ENCODE results near the gene CRAMP1. TPM values are rescaled to one million over a fixed set of nuclear protein-coding genes. Genes with fewer than 3 reads are reported as not detected.

The CRAMP1 gene, protein sequence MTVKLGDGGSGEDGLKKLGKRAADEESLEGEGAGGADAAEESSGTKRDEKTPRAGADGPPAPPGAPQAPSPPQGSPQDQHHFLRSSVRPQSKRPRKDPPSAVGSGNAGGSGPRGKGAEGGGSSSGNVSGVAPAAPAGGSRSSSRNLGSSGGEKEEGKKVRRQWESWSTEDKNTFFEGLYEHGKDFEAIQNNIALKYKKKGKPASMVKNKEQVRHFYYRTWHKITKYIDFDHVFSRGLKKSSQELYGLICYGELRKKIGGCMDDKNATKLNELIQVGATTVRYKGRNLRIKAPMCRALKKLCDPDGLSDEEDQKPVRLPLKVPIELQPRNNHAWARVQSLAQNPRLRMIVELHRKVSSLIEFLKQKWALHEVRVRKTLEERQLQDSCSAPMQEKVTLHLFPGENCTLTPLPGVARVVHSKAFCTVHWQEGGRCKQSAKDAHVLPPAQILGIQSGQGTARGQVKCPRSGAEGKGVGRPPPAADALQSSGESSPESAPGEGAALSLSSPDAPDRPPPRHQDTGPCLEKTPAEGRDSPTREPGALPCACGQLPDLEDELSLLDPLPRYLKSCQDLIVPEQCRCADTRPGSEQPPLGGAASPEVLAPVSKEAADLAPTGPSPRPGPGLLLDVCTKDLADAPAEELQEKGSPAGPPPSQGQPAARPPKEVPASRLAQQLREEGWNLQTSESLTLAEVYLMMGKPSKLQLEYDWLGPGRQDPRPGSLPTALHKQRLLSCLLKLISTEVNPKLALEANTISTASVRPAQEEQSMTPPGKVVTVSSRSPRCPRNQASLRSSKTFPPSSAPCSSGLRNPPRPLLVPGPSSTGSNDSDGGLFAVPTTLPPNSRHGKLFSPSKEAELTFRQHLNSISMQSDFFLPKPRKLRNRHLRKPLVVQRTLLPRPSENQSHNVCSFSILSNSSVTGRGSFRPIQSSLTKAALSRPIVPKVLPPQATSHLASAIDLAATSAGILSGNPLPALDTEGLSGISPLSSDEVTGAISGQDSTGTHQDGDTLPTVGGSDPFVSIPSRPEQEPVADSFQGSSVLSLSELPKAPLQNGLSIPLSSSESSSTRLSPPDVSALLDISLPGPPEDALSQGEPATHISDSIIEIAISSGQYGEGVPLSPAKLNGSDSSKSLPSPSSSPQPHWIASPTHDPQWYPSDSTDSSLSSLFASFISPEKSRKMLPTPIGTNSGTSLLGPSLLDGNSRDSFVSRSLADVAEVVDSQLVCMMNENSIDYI (N-terminal part only)
- total RNA-seq (2012; rRNA removed), result 5.6 and 9.0 TPM in 2 replicates

DNA sequence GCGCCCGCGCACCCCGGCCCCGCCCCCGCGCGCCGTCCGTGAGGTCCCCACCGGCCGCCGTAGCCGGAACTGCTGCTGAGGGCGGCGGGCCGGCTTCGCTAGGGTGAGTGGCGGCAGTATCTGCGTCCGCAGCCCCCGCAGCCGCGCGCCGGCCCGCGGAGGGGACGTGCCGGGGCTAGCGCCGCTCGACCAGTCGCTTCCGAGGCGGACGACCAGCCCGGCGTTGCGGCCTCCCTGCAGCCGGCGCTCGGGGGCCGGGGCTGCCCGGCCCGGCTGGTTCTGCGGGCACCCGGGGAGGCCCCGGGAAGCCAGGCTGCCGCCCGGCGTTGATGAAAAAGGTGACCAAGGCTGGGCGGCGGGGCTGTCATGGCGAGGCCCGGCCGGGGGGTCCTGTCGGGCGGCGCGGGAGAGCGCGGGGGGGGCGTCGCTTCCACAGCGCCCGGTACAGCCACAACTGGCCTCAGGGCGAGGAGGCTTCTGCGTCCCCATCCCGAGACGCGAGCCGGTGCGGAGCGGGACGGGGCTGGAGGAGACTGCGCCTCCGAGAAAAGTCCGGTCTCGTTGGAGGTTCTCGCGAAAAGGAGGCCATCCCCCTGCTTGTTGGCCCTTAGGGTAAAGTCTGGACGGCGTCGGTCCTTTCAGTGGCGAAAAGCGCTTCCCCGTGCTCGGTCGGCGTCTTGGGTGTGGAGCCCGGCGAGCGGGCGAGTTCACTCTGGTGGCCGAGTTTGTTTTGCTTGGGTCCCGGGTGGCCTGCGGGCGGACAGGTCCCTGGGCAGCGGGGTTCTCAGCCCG lies at the start of gene CRAMP1:
TSS of gene CRAMP1 (plus strand) at position 41 of the 792 bp plus-strand sequence. CDS start 2,280 bp downstream, outside the sequence.
- Histone ChIP-seq H3K4me1 (ENCODE audit: control insufficient read depth, insufficient read depth, low read length) (peaks cover 28% of the 10 kb centered on the region), H3K4me2 (ENCODE audit: low read length) (peak within 1 kb of the TSS; percentile 98), H3K27me3 (ENCODE audit: control insufficient read depth, insufficient read depth, low read length) (no peaks in the 10 kb centered on the region), H3K9ac (ENCODE audit: low read depth, low read length) (peak within 1 kb of the TSS; percentile 93), H3K9me3 (replicated peaks; ENCODE audit: low read length) (no peaks in the 10 kb centered on the region), H3K36me3 (ENCODE audit: insufficient read depth, low read length) (peaks cover 11% of the 10 kb centered on the region), H3K4me3 (ENCODE audit: low read length) (peak within 1 kb of the TSS; percentile 95)

DNA sequence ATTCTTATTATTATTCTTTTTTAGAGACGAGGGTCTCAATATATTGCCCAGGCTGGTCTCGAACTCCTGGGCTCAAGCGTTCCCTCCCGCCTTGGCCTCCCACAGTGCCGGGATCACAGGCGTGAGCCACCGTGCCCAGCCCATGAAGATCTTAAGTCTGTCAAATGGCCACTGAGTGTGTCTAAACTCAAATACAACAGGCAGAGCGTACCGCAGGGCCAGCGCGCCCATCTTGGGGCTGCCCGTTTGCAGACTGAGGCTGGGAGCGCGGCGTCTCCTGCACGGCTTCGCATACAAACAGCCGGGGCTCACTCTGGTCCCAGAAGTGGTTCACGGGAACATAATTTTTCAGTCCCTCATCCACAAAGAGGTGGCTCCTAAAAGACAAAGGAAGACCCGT lies 48.4 kb upstream of the CRAMP1 start:
- Histone ChIP-seq H3K9ac (ENCODE audit: low read depth, low read length) (no peak overlapping the region), H3K27me3 (ENCODE audit: control insufficient read depth, insufficient read depth, low read length) (no peaks in the 10 kb centered on the region), H3K4me1 (ENCODE audit: control insufficient read depth, insufficient read depth, low read length) (no peaks in the 10 kb centered on the region), H3K4me3 (ENCODE audit: low read length) (no peak overlapping the region), H3K9me3 (replicated peaks; ENCODE audit: low read length) (no peaks in the 10 kb centered on the region), H3K4me2 (ENCODE audit: low read length) (no peak overlapping the region), H3K36me3 (ENCODE audit: insufficient read depth, low read length) (peaks cover 19% of the 10 kb centered on the region)

DNA sequence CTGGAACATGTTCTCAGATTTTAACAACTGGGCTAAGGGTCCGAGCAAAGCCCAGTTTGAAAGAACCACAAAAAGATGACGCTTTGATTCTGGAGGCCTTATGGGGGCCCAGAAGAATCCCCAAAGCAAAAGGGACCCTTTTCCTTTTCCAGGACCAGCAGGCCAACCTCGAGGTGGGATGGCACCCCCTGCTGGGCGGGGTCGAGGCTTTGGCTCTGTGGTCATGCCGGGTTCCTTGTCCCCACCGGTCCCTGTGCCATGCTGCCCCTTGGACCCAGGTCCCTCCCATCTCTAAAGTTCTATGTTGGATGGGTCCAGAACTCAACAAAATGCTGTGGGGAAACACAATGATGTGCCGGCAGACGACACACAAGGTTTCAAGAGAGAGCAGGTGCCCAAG lies 47.8 kb upstream of the CRAMP1 start:
- Histone ChIP-seq H3K4me3 (ENCODE audit: low read length) (no peak overlapping the region), H3K27me3 (ENCODE audit: control insufficient read depth, insufficient read depth, low read length) (no peaks in the 10 kb centered on the region), H3K4me1 (ENCODE audit: control insufficient read depth, insufficient read depth, low read length) (no peaks in the 10 kb centered on the region), H3K9me3 (replicated peaks; ENCODE audit: low read length) (no peaks in the 10 kb centered on the region), H3K4me2 (ENCODE audit: low read length) (no peak overlapping the region), H3K36me3 (ENCODE audit: insufficient read depth, low read length) (peaks cover 16% of the 10 kb centered on the region), H3K9ac (ENCODE audit: low read depth, low read length) (no peak overlapping the region)

DNA sequence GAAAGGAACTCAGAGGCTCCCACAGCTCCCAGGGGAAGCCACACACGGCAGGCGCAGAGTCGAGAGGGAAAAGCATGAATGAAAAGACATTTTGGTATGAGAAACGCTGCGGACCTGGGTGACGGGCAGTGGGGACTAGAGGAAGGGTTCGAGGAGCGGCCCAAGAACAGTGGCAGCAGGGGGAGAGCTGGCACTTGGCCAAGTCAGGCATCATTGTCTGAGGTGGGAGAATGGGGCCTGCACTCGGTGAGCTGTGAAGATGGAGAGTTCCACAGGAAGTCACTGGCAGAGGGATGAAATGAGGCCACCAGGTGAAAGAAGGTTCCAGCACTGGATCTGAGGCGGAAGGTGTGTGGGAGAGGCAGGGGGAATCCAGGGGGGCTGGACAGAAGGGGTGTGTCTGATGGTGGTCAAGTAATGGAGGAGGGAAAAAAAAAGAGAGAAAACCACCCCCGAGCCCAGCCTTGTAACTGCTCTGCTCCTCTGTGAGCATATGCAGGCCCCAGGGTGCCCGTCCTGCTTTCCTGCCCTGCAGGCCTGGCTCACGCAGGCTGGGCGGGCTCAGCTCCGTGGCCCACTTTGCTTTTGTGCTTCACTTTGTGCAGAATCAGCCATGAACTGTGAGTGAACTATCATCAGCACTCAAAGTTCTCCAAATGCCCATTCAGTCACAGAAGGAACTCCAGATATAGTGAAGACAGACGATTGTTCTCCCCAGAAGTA lies 46.9 kb upstream of the CRAMP1 start:
- H3K9me3 ChIP-seq (replicated peaks; ENCODE audit: low read length), result no peaks in the 10 kb centered on the region
- no peaks in the 10 kb centered on the region for H3K4me1 ChIP-seq (ENCODE audit: control insufficient read depth, insufficient read depth, low read length)
- H3K4me3 ChIP-seq (ENCODE audit: low read length), result no peak overlapping the region
- H3K36me3 ChIP-seq (ENCODE audit: insufficient read depth, low read length), result peaks cover 13% of the 10 kb centered on the region
- no peak overlapping the region for H3K4me2 ChIP-seq (ENCODE audit: low read length)
- H3K27me3 ChIP-seq (ENCODE audit: control insufficient read depth, insufficient read depth, low read length), result no peaks in the 10 kb centered on the region
- H3K9ac ChIP-seq (ENCODE audit: low read depth, low read length), result no peak overlapping the region

DNA sequence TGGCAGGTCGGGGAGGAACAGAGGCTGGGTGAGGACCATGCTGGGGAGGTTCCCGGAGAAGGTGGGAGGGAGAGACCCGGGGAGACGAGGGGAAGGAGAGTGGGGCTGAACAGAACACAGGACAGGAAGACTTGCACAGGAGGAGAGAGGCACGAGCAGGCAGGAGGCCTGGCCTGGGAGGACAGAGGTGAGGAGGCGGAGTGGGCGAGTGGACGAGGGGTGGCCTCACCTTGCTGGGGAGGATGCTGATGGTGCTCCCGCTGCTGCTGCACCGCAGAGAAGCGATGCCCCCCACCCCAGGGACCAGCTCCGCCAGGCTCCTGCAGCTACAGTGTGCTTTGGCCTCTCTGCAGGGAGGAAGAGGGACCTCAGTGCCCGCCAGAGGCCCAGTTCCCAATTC lies 44.2 kb upstream of the CRAMP1 start:
- Histone ChIP-seq H3K4me3 (ENCODE audit: low read length) (no peak overlapping the region), H3K4me2 (ENCODE audit: low read length) (no peak overlapping the region), H3K4me1 (ENCODE audit: control insufficient read depth, insufficient read depth, low read length) (no peaks in the 10 kb centered on the region), H3K9ac (ENCODE audit: low read depth, low read length) (no peak overlapping the region), H3K36me3 (ENCODE audit: insufficient read depth, low read length) (peaks cover 11% of the 10 kb centered on the region), H3K9me3 (replicated peaks; ENCODE audit: low read length) (no peaks in the 10 kb centered on the region), H3K27me3 (ENCODE audit: control insufficient read depth, insufficient read depth, low read length) (no peaks in the 10 kb centered on the region)

DNA sequence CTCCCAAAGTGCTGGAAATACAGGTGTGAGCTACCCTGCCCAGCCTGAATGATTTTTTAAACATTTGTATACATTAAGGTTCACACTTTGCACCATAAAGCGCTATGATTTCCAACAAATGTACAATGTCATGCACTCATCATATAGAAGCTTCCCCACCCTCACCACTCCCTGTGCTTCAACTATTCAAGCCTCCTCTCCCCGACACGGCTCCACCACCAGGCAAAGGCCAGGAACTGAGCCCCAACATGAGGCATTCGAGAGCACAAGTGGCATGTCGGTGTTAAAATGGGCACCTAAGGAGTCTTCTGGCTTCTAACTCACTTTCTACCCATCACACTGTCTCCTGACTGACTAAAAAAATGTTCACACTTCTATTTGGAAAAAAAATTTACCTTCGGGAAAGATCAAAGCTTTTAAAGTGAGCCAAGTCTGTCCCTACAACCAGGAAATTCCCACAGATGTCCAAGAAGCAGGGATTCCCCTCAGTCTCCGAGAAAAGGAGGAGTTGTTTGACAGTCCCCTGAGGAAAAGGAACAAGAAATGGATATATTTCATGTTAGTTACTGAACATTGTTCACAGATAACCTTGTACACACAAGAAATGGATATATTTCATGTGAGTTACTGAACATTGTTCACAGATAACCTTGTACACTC lies 41.0 kb upstream of the CRAMP1 start:
- H3K4me2 ChIP-seq (ENCODE audit: low read length), result no peak overlapping the region
- peaks cover 10% of the 10 kb centered on the region for H3K36me3 ChIP-seq (ENCODE audit: insufficient read depth, low read length)
- H3K4me1 ChIP-seq (ENCODE audit: control insufficient read depth, insufficient read depth, low read length), result no peaks in the 10 kb centered on the region
- H3K4me3 ChIP-seq (ENCODE audit: low read length), result no peak overlapping the region
- H3K9me3 ChIP-seq (replicated peaks; ENCODE audit: low read length), result no peaks in the 10 kb centered on the region
- H3K9ac ChIP-seq (ENCODE audit: low read depth, low read length), result no peak overlapping the region
- H3K27me3 ChIP-seq (ENCODE audit: control insufficient read depth, insufficient read depth, low read length), result no peaks in the 10 kb centered on the region

DNA sequence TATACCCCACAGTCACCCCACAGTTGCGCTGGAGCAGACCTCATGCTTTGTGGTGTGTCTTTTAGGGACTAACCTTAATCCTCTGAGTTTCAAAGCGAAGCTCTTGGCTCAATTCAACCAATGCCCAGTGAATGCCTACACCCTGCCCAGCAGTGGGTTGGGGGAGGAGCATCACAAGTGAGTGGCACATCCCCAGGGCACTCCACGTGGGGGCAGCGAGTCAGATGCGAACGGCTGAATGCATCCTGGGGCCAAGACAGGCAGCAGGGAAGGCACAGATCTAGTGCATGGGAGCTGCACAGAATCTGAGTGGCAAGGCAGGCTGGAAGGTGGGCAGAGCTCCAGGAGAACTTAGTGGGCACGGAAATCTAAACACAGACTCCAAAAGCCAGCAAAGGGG lies 39.5 kb upstream of the CRAMP1 start:
- Histone ChIP-seq H3K27me3 (ENCODE audit: control insufficient read depth, insufficient read depth, low read length) (no peaks in the 10 kb centered on the region), H3K9ac (ENCODE audit: low read depth, low read length) (no peak overlapping the region), H3K4me2 (ENCODE audit: low read length) (no peak overlapping the region), H3K4me1 (ENCODE audit: control insufficient read depth, insufficient read depth, low read length) (no peaks in the 10 kb centered on the region), H3K36me3 (ENCODE audit: insufficient read depth, low read length) (peaks cover 10% of the 10 kb centered on the region), H3K4me3 (ENCODE audit: low read length) (no peak overlapping the region), H3K9me3 (replicated peaks; ENCODE audit: low read length) (no peaks in the 10 kb centered on the region)

DNA sequence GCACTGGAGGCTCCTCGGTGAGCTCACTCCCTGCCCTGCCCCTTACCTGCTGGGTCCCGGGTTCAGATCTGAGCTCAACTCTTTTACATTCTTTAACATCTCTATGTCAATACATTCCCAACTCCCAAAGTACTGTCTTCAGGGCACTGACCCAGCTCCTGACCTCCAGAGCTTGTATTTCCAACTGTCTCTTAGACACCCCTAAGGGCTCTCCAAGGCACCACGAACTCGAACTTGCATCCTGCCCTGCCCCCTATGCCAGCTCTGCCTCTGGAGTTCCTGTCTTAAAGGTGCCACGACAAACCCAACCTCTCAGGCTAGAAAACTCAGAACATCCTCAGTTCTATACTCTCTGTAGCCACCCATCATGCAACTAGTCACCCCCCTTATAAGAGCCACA lies 38.9 kb upstream of the CRAMP1 start:
- no peaks in the 10 kb centered on the region for H3K4me1 ChIP-seq (ENCODE audit: control insufficient read depth, insufficient read depth, low read length)
- no peak overlapping the region for H3K4me2 ChIP-seq (ENCODE audit: low read length)
- H3K4me3 ChIP-seq (ENCODE audit: low read length), result no peak overlapping the region
- no peaks in the 10 kb centered on the region for H3K27me3 ChIP-seq (ENCODE audit: control insufficient read depth, insufficient read depth, low read length)
- H3K9ac ChIP-seq (ENCODE audit: low read depth, low read length), result no peak overlapping the region
- no peaks in the 10 kb centered on the region for H3K9me3 ChIP-seq (replicated peaks; ENCODE audit: low read length)
- H3K36me3 ChIP-seq (ENCODE audit: insufficient read depth, low read length), result peaks cover 10% of the 10 kb centered on the region

DNA sequence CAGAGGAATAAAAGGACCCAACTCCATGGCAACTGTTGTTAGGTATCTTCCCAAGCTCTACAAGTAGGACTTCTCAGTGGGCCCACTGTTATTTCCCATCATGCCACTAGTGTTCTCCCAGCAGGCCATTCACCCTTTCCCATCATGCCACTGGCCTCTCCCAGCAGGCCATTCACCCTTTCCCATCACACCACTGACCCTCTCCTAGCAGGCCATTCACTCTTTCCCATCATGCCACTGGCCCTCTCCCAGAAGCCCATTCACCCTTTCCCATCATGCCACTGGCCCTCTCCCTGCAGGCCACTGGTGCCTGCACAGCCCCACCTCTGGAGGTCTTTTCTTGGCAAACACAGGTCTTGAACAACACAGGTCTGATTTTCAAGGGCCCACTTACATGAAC lies 36.6 kb upstream of the CRAMP1 start:
- H3K9me3 ChIP-seq (replicated peaks; ENCODE audit: low read length), result no peaks in the 10 kb centered on the region
- no peaks in the 10 kb centered on the region for H3K4me1 ChIP-seq (ENCODE audit: control insufficient read depth, insufficient read depth, low read length)
- H3K9ac ChIP-seq (ENCODE audit: low read depth, low read length), result no peak overlapping the region
- no peak overlapping the region for H3K4me2 ChIP-seq (ENCODE audit: low read length)
- no peak overlapping the region for H3K4me3 ChIP-seq (ENCODE audit: low read length)
- no peaks in the 10 kb centered on the region for H3K27me3 ChIP-seq (ENCODE audit: control insufficient read depth, insufficient read depth, low read length)
- peaks cover 10% of the 10 kb centered on the region for H3K36me3 ChIP-seq (ENCODE audit: insufficient read depth, low read length)

DNA sequence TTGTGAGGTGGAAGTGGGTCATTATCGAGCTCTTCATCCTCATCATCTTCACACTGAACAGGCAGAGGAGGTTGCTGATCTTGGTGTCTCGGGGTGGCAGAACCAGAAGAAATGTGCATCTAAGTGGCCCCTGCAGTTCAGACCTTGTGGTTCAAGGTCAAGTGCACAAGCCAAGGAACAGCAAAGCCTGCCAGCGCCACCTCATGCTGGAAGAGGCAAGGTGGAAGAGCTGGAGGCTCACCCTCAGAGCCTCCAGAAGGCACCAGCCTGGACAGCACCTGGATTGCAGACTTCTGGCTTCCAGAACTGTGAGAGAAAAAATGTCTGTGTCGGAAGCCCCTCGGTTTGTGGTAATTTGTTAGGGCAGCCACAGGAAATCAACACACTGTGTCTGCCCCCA lies 32.9 kb upstream of the CRAMP1 start:
- H3K4me3 ChIP-seq (ENCODE audit: low read length), result no peak overlapping the region
- H3K4me1 ChIP-seq (ENCODE audit: control insufficient read depth, insufficient read depth, low read length), result no peaks in the 10 kb centered on the region
- H3K9me3 ChIP-seq (replicated peaks; ENCODE audit: low read length), result no peaks in the 10 kb centered on the region
- no peaks in the 10 kb centered on the region for H3K27me3 ChIP-seq (ENCODE audit: control insufficient read depth, insufficient read depth, low read length)
- no peak overlapping the region for H3K9ac ChIP-seq (ENCODE audit: low read depth, low read length)
- H3K4me2 ChIP-seq (ENCODE audit: low read length), result no peak overlapping the region
- H3K36me3 ChIP-seq (ENCODE audit: insufficient read depth, low read length), result peaks cover 9% of the 10 kb centered on the region
